Loucy (cell line): ENCODE data around the gene LHPP.

Experiments used
- EZH2phosphoT487 ChIP-seq: fragments of 200-600 bp; IDR thresholded peaks from 2 replicates; pipeline ENCODE4 v1.6.1; 2018; ENCODE audit warnings: antibody characterized with exemption, mild to moderate bottlenecking, moderate library complexity, borderline replicate concordance
- TF ChIP-seq, protein P1 (sequence below): fragments of 200-600 bp; sonication (generic); conservative IDR thresholded peaks from 2 replicates; pipeline ENCODE4 v1.5.1; 2014; ENCODE audit warnings: mild to moderate bottlenecking, antibody characterized with exemption, low read length

DNA sequence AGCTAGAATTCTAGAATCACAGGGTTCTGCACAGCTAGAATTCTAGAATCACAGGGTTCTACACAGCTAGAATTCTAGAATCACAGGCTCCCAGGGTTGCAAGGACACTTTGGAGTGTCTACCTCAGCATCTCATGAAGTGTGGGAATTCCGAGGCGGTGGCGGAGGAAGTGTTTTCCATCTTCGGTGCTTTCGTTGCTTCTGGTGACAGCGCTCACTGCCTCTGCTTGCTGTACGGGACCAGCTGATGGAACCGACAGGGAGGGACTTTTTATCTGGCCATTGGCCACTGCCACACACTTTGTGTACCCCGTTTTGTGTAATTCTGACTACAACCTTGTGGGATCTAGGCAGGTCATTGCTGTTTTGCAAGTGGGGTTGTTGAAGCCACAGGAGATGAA, 29.5 kb downstream of the LHPP start:
- TF ChIP-seq, protein P1, sequence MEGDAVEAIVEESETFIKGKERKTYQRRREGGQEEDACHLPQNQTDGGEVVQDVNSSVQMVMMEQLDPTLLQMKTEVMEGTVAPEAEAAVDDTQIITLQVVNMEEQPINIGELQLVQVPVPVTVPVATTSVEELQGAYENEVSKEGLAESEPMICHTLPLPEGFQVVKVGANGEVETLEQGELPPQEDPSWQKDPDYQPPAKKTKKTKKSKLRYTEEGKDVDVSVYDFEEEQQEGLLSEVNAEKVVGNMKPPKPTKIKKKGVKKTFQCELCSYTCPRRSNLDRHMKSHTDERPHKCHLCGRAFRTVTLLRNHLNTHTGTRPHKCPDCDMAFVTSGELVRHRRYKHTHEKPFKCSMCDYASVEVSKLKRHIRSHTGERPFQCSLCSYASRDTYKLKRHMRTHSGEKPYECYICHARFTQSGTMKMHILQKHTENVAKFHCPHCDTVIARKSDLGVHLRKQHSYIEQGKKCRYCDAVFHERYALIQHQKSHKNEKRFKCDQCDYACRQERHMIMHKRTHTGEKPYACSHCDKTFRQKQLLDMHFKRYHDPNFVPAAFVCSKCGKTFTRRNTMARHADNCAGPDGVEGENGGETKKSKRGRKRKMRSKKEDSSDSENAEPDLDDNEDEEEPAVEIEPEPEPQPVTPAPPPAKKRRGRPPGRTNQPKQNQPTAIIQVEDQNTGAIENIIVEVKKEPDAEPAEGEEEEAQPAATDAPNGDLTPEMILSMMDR: no peak
- no peak for TF ChIP-seq EZH2phosphoT487
